HG03575 (cell line): ENCODE data around the gene NGEF.
"Not testable (repeated sequence)": the region's sequence is repeated elsewhere in the genome, so short reads cannot be mapped to it uniquely, and the experiment has no call there.

ENCODE experiments used
- ATAC-seq: cut with Tn5 transposase; IDR thresholded peaks from one replicate; pipeline ENCODE4 v1.9.1; 2021; ENCODE audit not compliant: unreplicated experiment, insufficient number of reproducible peaks, low FRiP score; ENCODE audit errors: extremely low read depth

The NGEF gene

DNA sequence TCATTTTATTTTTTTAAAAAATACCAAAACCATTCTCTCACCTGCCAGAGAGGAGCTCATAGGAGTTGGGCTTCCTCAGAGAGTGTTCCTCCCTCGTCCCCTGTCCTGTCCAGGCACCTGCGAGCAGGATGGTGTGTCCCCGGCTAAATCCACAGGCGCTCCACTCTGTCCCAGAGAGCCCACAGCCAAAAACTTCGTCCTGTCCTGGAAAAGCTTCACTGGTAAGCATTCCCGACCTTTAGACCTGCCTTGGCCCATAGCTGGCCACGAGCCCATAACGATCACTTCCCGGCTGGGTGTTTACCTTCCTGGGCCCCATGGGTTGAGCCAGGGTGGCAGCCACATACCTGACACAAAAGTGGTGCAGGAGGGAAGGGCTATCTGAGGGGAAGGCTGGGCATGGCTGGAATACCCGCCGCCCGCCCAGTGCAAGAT, at the start of gene NGEF:
Gene NGEF, minus strand, starts transcription at position 230 of the 435 bp plus-strand sequence. CDS start 38,366 bp downstream, outside the sequence.
- no peak for ATAC-seq

- ATAC-seq = no peak
Observed at GRCh38 chr2:233062451-233062850, 49.4 kb upstream of the NGEF start.

DNA sequence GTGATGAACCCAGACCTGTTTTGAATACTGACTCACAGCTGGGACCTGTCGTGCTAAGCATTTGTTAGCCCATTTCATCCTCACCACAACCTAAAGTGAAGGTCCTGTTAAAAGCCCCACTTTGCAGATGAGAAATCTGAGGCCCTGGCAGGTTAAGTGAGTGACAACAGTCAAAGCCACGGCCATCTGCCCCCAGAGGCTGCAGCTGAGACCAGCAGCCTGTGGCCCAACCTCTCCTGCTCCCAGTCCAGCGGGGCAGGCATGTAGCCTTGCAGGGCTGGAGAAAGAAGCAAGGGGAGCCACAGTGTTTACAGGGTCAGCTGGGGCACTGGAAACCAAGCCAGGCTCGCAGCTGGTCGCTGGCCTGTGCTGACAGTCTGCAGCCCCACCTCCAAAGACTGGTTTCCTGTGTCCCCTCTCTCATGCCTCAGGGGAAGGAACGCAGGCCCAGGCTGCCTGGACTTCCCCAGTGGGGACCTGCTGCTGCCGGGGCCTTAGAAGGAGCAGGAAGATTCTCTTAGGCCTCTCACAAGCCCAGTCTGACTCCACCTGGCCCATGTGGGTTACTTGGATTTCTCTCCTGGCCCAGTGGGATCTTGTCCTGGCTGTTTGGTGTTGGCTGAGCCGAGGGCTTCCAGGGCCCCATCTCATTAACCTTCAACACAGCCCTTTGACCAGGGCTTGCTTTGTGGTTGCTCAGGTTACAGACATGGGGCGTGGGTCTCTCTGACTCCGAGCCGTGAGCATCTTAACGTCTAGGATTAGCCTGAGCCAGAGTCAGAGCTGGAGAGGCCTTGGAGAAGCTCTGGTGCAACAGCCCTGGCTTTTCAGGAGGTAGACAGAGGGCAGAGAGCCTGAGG, 48.8 kb upstream of the NGEF start:
- ATAC-seq = no peak

DNA sequence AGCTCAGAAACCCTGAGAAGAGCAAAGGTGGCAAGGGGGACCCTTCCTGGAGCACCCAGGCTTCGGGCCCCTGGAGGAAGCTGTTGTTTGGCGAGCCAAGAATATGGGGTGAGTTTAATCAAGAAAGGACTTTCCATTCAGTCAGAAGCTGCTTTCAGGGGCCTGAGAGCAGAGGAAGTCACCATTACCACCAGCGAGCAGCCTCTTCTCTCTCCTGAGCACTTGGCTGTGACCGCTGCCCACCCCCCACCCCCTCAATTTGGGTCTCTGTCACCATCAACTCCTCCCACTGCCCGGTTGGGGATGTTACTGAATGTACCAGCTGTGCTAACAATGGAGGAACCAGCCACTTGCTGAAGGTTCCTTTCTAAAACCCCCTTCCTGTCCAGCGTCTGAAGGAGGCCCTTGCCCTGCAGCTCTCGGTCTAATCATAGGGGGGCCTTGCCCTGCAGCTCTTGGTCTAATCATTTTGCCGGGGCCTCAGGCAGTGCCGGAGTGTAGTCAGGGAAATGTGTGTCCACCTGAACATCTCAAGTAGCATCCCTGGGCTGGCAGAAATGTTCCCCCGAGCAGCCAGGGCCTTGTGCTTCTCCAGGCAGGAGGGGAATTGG, 48.0 kb upstream of the NGEF start:
- no peak for ATAC-seq

DNA sequence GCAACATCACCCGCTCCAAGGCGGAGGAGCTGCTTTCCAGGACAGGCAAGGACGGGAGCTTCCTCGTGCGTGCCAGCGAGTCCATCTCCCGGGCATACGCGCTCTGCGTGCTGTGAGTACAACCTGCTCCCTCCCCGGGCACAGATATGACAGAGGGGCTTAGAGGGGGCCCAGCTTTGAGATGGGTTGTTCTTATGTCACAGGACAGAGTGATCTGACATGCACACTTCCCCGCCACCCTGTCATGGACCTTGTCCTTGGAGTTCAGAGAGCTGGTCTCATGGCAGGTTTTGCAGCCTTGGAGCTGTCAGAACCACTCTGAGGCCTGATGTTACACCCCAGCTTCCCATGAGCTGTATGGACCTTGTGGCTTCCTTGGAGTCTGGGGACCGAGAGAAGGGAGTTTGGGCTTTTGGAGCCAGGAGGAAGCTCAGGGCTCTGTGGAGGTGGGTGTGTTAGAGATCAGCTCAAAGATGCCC, 47.5 kb upstream of the NGEF start:
- no peak for ATAC-seq

GRCh38 chr2:233059797-233060500, 46.9 kb upstream of the NGEF start, which contains the start of gene INPP5D:
Gene INPP5D, plus strand, starts transcription at chr2:233060342. Its CDS starts 137 bp downstream, at chr2:233060479.
- ATAC-seq = no peak

GRCh38 chr2:233059547-233059796, 46.4 kb upstream of the NGEF start:
- no peak for ATAC-seq

DNA sequence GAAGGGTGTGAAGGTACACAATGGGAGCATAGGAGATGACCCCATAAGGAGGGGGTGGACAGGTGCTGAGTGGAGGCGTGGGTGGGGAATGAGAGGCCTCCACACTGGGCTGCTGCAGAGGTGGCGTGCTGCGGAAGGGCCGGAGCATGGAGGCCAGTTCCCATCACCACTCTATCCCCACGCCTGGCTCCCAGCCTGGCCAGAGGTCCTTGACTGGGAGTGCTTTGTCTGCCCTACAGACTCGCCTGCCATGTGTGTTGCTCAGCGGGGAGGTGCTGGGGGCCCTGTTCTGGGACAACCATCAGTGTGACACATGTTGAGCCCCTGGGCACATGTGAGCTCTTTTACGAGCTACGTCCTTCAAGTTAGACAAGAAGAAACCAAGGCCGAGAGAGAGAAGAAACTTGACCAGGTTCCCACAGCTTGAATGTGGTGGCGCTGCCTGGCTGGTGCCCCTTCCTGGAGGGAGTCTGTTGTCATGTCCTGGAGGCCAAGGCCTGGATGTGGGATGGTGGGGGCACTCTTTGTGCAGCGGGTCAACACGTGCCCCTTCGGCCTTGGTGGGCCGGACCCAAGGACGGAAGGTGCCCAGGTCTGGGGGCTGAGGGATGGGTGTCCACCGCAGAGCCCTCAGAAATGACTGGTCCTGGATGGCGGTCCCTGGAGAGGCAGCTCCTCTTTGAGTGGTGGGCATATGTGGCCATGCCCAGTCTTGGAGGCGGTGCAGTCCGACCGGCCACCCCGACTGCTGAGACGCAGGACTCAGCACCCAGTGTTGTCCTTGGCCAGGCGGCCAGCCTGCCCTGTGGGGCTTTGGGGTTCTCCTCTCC, 45.9 kb upstream of the NGEF start:
- no peak for ATAC-seq

GRCh38 chr2:233056961-233057605, 44.0 kb upstream of the NGEF start:
- ATAC-seq = no peak

DNA sequence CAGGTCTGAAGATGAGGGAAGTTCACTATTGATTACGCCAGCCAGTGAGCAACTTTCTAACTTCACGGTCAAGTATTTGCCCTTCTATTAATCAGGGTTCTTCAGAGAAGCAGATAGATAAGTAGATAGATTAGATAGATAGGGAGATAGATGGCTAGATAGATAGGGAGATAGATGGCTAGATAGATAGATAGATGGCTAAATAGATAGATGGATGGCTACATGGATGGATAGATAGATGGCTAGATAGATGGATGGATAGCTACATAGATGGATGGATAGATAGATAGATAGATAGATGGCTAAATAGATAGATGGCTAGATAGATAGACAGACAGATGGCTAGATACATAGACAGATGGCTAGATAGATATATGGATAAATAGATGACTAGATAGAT, 42.3 kb upstream of the NGEF start:
- no peak for ATAC-seq

DNA sequence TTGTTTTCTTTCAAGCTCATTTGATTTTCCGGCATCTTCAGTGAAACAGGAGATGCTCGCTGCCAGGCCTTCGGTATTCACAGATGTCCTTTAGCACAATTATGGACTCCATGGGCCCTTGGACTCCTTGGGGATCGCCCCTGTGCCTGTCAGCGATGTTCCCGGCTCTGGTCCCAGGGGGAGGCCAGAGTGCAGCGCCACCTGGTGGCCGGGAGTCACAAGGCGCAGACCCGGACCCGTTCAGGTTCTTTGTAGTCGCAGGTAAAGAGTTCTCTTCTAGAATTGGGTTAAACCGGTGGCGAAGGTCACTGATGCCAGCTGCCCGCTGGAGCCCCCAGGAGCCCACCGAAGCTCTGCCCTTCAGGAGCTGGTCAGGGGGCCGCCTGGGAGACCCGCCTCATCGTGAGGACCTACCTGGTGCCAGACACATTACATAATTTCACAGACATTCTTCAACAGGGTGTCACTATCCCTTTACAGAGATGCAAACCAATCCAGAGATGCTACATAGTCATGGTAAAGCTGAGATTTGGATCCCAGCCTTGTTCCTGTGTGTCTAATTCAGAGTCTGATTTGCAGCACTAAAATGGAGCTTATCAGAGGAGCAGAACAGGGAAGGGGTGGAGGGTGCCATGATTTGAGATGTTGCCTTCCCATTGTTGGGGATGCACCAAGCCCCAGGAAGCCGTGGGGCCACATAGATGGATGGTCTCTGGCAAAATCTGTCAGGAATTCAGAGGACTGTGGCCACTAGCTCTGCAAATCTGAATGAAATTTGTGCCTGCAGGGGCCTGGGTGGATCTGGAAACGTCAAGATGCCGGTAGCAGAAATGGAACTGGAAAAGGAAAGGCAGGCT, 41.1 kb upstream of the NGEF start:
- ATAC-seq = no peak

DNA sequence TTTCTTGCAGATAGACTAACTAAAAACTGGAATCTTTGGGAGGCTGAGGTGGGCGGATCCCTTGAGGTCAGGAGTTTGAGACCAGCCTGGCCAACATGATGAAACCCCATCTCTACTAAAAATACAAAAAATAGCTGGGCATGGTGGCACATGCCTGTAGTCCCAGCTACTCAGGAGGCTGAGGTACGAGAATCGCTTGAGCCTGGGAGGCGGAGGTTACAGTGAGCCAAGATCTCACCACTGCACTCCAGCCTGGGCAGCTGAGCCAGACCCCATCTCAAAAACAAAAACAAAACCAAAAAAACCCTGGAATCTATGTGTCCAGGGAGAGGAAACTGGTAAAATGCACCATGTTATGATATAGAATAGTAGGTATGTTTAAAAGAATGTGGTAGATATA, 39.5 kb upstream of the NGEF start:
- ATAC-seq = not testable (repeated sequence)

DNA sequence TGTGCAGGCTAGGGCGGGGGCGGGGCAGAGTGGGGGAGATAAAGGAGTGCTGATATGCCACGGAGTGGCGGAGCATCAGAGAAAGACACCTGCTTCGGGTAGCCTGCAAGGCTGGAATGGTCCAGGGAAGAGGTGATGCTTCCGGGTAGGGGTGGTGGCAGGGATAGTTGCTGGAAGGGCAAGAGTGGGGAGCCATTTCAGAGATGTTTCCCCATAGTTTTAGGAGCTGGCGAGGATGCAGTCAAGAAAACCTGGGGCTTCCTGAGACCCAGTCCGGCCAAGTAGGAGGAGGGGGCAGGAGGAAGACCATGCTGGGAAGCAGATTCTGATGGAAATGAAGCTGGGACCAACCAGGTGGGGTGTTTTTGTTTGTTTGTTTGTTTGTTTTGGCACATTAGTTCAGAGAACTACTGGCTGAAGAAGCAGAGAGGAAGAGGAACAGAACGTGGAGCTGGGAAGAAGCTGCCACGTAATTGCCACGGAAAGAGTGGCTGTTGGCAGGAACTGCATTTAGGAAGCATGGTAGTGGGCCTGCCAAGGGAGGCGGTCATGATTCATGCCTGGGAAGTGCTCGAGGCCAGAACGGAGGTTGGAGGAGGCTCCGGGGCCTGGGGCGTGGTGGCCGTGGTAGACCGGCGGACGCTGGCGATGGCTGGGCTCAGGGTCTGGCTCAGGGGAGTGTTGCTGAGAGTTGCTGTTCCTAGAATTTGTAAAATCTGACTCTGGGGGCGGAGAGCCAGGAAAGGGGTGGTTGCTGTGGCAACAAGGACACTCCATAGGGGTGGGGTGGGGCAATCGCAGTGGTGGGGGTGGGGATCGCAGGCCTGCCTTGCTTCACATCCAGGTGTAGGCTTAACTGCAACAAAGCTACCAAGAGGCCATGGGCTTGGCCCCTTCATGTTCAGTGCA, 38.4 kb upstream of the NGEF start:
- no peak for ATAC-seq

GRCh38 chr2:233049194-233049761, 36.2 kb upstream of the NGEF start:
- no peak for ATAC-seq

DNA sequence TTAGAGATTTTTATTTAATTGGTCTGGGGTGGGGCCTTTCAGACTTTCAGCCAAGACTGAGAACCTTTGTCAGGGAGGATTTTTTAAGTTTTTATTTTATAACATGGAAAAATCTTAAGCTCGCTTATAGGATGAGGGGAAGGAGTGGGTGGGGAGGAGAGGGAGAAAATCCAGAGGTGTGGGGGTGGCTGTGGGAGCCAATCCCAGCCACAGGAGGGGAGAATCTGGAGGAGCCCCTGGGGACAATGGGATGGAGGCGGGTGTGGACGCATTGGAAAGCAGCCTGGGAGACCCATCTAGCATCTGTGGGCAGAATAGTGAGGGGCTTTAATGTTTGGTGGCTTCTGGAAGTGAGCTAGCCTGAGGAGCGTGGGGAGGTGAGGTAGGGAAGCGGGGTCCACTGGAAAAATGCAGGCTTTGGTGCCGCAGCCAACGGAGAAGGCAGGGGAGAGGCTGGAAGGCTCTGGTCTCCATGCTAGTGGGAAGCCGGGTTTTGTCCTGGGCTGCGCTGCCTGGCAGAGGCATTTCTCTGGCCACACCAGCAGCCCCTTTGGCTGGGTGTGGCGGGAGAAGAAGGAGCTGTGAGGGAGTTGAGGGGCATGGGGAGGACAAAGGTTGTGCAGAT, 35.6 kb upstream of the NGEF start:
- no peak for ATAC-seq

GRCh38 chr2:233047667-233048066, 34.6 kb upstream of the NGEF start:
- no peak for ATAC-seq
